Measurements from ENCODE around the gene TADA2A.

TADA2A gene

GRCh38 chr17:37385474-37385990 is 21.2 kb upstream of the TADA2A start (continued):
- TF ChIP-seq ZFP37 (tag by site-specific recombination; IDR thresholded peaks at IDR 0.05) = no peak
- no peak for TF ChIP-seq ZSCAN16 (tag by site-specific recombination; IDR thresholded peaks at IDR 0.05)
- TF ChIP-seq SP3 (tag by site-specific recombination; IDR thresholded peaks at IDR 0.05) = no peak
- TF ChIP-seq MEIS1 (CRISPR knock-in tag; IDR thresholded peaks at IDR 0.05; ENCODE audit: borderline replicate concordance) = no peak
- no peak for TF ChIP-seq GFI1B (tag by site-specific recombination; IDR thresholded peaks at IDR 0.05)
- TF ChIP-seq TCF7L2 (IDR thresholded peaks at IDR 0.05; ENCODE audit: borderline replicate concordance, low read depth, low read length) = no peak
- no peak for TF ChIP-seq YY2 (tag by site-specific recombination; IDR thresholded peaks at IDR 0.05)
- no peak for TF ChIP-seq GLI2 (tag by site-specific recombination; IDR thresholded peaks at IDR 0.05; ENCODE audit: borderline replicate concordance, low read depth)
- no peak for TF ChIP-seq ZNF16 (tag by site-specific recombination; IDR thresholded peaks at IDR 0.05; ENCODE audit: low read depth)
- TF ChIP-seq, protein P1, sequence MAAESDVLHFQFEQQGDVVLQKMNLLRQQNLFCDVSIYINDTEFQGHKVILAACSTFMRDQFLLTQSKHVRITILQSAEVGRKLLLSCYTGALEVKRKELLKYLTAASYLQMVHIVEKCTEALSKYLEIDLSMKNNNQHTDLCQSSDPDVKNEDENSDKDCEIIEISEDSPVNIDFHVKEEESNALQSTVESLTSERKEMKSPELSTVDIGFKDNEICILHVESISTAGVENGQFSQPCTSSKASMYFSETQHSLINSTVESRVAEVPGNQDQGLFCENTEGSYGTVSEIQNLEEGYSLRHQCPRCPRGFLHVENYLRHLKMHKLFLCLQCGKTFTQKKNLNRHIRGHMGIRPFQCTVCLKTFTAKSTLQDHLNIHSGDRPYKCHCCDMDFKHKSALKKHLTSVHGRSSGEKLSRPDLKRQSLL (tag by site-specific recombination; IDR thresholded peaks at IDR 0.05) = no peak

GRCh38 chr17:37386462-37386861 is 20.2 kb upstream of the TADA2A start:
- Histone ChIP-seq H3K9me3 (ENCODE audit: control insufficient read depth, insufficient read depth, low read depth, low read length) (no peaks in the 10 kb centered on the region), H3K4me1 (ENCODE audit: control insufficient read depth, insufficient read depth, low read length) (peaks cover 7% of the 10 kb centered on the region), H3K27ac (ENCODE audit: extremely low read depth, low read depth, low read length) (no peak overlapping the region), H3K36me3 (ENCODE audit: control insufficient read depth in 2 of 2, insufficient read depth in 1 of 2, low read length in 2 of 2) (no peaks in the 10 kb centered on the region; a peak in 1 of 3 replicates), H3K4me3 (ENCODE audit: low read depth, low read length) (no peak overlapping the region)
- TF ChIP-seq ZNF510 (tag by site-specific recombination; IDR thresholded peaks at IDR 0.05; ENCODE audit: insufficient replicate concordance) (no peak), ZEB2 (tag by site-specific recombination; IDR thresholded peaks at IDR 0.05) (peak; percentile 63; the same call in 1 of the 2 replicates), PATZ1 (tag by site-specific recombination; IDR thresholded peaks at IDR 0.05) (0 out of 2 replicates have a peak, but pooled peaks have one; percentile 25), PRDM10 (tag by site-specific recombination; IDR thresholded peaks at IDR 0.05) (peak; percentile 76), ZNF391 (tag by site-specific recombination; IDR thresholded peaks at IDR 0.05; ENCODE audit: borderline replicate concordance, low read depth) (no peak)
- TF ChIP-seq, protein P2, sequence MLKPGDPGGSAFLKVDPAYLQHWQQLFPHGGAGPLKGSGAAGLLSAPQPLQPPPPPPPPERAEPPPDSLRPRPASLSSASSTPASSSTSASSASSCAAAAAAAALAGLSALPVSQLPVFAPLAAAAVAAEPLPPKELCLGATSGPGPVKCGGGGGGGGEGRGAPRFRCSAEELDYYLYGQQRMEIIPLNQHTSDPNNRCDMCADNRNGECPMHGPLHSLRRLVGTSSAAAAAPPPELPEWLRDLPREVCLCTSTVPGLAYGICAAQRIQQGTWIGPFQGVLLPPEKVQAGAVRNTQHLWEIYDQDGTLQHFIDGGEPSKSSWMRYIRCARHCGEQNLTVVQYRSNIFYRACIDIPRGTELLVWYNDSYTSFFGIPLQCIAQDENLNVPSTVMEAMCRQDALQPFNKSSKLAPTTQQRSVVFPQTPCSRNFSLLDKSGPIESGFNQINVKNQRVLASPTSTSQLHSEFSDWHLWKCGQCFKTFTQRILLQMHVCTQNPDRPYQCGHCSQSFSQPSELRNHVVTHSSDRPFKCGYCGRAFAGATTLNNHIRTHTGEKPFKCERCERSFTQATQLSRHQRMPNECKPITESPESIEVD (tag by site-specific recombination; IDR thresholded peaks at IDR 0.05) = peak; percentile 84
- CTCF ChIA-PET = interaction anchor here (0.7 to 10.9 kb wide), 5 partner anchors 11 to 108 kb away, joined by 3 to 141 read pairs (median 10); partner anchors contain the start of gene C17orf78
- POLR2A ChIA-PET = no interaction called here

Measured in HEK293 (cell line).